ENCODE results near the gene FBXW11. TPM values are rescaled to one million over a fixed set of nuclear protein-coding genes. Genes with fewer than 3 reads are reported as not detected.
A peak's percentile ranks its signal among the peaks of the same experiment; 100 is the strongest.

The FBXW11 gene
- polyA plus RNA-seq, 1 donor = 34.6 TPM

DNA sequence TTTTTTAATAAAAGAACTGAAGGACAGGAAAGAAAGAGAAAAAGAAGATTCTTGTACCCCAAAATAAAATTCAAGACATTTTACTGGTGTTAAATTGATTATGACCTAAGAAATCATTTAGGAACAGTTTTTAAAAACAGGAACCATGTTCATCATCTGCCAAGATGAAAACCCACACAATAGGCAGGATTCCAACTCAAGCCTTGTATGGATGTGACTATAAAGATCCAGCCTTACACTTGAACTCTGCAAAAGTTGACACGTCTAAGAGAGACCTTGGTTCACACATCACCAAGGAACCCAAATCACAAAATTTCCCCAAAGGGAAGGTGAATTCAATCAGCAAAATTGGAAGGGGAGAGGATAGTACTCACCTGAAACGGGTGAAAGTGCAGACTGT lies 138.2 kb downstream of the FBXW11 start:
- no peak for DNase-seq (ENCODE audit: low read depth)

DNA sequence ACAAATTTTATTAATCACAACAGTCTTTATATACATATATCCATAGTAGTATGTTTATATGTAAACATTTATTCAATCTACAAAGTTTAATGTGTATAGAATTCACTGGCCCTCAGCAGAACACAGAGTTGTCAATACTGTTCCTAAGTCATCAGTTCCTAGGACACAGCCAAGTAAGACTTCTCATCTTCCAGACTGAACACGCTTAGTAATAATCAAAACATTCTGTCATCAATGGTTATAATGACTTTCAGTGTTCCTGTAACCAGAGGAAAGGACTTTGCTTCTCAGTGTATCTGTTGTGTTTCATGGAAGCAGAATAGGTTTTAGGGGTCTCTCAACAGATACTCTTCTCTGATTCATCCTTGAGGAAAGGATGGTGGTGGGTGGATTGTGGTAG lies 138.7 kb downstream of the FBXW11 start:
- no peak for DNase-seq (ENCODE audit: low read depth)

DNA sequence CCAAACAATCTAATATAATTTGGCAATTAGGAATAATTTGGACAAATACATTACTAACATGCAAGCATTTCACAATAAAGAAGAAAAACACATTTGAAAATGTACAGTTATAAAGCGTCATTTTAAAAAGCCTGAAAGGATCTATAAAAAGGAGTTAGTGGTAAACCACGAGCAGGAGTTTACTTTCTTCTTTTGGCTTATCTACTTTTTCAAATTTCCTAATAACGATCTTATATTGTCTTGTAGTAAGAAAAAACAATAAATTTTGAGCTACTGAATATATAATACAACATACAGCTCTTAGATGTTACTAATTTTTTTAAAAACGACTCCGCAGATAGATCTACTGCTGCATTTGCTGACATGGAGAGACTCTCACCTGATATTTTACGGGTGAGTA lies 141.0 kb downstream of the FBXW11 start:
- DNase-seq (ENCODE audit: low read depth) = no peak

DNA sequence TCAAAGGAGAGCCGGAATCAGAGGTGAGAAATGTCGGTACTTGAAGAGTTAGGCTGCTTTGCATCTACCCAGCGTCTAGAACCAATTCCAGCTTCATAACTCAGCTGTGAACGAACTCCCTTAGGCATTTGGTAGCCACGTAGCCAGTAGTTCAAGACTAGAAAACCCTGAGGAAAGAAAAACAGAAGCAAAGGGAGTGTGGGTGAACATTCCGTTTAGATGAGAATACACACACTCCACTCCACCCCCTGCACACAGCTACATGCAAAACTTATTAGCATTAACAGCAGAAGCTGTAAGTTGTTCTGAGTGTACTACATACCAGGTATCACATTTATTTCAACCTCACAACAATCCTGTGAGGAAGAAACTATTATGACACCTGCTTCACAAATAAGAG lies 142.5 kb downstream of the FBXW11 start:
- DNase-seq (ENCODE audit: low read depth) = no peak

DNA sequence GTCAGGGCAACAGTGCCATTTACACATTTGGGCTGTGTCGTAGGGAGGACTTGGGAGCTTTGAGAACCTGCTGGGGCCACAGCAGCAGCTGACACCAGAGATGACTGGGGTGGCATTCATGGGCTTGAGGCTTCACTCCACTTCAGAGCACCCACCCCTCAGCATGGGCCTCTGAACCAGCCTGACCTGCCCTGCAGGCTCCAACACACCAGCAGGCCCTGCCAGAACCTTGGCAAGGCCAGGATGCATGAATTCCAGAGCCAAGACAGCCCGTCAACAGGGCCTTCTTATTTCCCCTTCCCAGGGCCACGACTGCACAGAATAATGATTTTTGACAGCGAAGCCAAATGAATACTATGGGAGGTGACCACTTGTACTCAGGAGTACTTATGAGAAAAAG lies 143.8 kb downstream of the FBXW11 start:
- no peak for DNase-seq (ENCODE audit: low read depth)

DNA sequence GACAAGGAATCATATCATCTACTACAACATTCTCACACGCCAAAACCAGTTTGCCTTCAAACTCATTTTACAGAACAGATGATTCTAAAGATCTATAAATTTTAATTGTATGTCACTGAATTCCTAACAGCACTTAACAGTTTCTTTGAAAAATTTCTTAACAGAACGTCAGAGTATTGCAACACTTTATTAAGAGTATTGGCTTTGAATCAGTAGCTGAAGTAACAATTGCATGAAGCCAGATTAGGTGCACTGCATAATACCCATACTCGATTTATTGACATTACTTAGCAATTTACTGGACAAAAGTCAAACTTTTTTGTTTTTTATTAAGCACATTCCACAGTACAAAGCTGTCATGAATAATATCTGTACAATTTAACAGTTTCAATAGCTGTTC lies 145.1 kb downstream of the FBXW11 start:
- no peak for DNase-seq (ENCODE audit: low read depth)

DNA sequence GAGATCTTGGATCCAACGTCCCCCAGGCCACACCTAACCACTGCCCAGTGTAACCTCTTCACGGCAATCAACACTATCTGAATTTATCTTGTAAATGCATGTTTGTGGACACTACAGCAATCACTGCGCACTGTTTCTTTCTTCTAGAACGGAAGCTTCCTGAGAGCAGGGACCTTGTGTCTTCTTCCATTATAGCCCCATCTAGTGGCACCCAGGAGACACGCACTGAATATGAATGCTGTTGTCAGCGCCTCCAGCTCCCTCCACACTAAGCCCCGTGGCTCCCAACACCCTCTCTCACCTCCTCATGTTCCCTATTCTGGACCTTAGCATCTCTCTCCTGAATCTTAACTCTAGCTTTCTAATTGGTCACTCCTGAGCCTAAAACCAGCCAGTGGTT lies 148.1 kb downstream of the FBXW11 start:
- no peak for DNase-seq (ENCODE audit: low read depth)

DNA sequence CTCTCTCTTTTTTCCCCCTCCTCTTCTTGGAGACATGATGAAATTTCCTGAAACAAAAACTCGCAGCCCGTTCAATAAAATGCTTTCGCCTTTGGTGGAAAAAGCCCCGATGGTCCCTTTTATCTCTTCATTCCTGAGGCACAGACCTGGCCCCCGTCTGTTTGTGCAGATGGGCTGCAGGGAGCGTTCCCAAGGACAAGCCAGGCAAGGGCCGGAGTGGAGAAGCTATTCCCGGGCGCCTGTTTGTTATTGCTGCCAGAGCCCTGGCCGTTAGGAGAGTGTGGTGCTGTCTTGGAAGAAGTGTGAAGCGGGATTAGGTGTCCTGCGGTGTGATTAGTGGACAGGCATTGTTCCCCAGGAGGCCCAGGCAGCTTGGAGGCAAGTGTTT lies 149.0 kb downstream of the FBXW11 start:
- DNase-seq (ENCODE audit: low read depth) = no peak

DNA sequence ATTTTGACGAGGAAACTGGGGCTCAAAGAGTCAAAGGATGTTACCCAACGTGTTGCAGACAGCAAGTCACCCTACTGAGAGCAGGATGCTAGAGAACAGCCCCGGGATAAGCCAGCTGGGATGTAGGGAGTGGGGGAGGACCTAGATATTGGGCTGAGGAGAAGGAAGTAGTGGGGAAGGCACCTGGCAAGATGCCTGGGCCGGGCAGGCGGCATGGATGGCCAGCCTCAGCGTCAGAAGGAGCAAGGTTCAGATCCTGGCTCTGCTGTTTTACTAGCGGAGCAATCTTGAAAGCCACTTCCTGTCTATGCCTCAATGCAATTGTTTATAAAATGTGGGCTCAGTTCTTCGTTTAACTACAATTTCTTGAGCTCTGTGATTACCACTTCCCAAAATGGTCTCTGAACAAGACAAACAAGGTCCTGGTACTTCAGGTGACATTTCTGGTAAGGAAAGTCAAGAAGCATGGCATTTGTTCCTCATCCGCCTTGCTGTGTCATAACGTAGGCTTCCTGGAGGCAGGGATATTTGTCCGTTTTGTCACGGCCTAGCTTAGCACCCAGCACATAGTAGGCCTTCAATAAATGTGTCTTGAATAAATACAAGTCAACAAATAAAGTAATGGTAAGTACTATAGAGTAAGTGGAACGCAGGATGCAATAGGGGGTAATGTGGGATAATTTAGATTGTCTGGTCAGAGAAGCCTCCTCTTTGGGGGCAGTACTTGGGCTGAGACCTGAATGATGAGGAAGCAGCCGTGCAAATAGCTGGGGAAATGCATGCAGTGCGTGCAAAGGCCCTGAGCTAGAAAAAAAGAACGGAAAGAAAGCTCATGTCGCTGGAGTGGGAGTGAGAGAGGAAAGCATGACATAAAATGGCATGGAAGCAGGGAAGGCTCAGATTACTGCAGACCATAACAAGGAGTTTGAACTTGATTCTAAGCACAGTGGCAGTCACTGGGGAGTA lies 150.4 kb downstream of the FBXW11 start:
- DNase-seq (ENCODE audit: low read depth) = no peak

DNA sequence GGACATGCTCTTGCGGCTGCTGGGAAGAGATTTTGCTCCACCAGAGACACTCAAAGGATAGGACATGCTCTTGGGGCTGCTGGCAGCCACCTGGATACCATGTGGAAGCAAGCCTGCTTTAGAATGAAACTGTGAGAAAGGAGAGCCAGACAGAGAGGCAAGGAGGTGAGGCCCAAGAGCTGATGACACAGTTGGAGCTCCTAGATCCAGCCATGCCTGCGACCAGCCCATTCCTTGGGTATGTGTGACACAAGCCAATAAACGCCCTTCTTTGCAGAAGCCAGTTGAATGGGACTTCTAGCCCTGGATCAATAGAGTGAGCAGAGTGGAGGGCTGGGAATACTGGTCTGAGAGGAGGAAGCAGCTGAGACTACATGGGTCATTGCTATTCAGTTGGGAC lies 151.2 kb downstream of the FBXW11 start:
- DNase-seq (ENCODE audit: low read depth) = no peak

DNA sequence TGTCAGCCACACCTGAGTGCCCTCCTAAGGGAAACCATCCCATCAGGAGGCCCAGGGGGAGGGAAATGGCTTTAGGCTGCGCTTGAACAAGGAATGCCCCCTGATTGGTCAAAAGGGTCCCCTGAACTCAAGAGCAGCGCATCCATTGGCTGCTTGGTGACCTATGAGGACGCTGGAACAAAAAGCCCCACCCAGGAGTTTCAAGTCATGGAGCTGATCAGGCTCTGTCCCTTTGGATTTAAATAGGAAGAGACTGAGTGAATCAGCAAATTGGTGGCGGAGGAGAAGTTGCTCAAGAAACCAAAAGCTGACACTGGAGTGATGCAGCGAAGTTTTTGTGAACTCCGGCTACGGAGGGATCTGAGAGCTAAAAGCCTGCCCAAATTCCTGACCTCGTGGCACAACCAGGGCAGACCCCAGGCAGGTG lies 154.2 kb downstream of the FBXW11 start:
- no peak for DNase-seq (ENCODE audit: low read depth)

DNA sequence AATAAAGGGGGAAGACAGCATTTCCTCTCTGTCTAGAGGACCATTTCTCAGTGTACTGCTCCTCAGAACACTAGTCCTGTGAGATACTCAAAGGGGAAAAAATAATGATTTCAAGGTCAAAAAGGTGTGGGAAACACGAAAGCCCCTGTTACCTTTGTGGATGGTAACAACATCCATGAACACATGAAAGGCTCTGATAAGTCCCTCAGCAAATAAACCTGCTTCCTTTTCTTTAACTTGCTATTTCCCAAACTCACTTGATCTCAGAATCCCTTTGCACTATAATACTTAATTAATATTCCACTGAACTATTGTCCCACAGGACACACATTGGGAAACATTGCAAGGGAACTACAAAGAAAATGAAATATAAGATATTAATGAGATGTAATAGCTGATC lies 155.2 kb downstream of the FBXW11 start:
- DNase-seq (ENCODE audit: low read depth) = no peak

DNA sequence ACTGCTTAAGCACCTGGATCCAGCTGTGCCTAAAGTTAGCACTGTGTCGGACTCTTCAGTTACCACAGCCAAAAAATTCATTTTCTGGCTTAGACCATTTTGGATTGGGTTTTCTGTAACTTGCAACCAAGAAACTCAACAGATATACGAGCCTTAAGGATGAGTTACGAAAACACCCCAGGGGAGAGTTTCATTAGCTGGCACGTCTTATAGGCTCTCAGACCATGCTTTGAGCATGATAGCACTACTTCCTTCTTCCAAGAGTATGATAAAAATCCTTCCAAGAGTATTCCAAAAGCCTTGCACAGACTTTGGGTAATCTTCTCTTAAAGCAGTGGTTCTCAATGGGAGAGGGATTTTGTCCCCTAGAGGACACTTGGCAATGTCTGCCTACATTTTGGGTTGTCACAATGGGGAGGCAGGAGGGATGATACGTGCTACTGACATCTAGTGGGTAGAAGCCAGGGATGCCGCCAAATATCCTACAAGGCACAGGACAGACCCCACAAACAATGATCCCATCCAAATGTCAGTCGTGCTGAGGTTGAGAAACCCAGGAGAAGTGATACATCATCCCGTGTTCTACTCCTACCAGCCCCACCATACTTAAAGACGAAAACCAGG lies 156.0 kb downstream of the FBXW11 start:
- DNase-seq (ENCODE audit: low read depth) = no peak

DNA sequence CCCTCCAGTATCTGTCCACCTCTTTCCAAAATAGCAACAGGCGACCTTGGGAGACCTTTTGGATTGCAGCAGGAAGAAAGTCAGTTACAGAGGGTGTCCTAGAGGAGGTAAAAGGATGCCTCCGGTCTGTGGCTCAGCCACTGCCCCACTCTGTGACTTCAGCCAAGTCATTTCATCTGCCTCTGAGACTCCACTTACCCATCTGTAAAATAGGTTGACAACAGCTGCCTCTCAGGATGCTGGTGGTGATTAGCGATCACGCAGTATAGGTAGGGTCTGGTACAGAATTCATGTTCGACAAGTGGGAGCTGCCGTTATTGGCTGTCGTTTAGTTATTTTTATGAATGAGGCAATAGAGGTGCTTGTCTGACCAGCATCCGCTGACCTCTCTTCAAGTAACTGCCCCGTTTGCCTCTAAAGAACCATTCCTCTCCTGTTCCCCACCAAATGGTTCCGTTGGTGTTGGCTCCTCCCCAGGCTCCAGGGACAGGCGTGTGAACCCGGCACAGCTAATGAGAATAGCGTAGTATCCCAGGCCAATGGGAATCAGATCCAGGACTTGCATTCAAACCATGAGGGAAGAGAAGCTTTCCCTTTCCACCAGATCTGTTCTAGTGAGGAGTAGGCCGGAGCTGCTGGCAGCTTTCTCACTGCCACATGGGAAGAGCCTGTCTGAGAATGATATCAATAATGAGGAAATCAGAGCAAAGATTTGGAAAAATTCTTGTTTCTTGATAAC lies 156.7 kb downstream of the FBXW11 start:
- no peak for DNase-seq (ENCODE audit: low read depth)

DNA sequence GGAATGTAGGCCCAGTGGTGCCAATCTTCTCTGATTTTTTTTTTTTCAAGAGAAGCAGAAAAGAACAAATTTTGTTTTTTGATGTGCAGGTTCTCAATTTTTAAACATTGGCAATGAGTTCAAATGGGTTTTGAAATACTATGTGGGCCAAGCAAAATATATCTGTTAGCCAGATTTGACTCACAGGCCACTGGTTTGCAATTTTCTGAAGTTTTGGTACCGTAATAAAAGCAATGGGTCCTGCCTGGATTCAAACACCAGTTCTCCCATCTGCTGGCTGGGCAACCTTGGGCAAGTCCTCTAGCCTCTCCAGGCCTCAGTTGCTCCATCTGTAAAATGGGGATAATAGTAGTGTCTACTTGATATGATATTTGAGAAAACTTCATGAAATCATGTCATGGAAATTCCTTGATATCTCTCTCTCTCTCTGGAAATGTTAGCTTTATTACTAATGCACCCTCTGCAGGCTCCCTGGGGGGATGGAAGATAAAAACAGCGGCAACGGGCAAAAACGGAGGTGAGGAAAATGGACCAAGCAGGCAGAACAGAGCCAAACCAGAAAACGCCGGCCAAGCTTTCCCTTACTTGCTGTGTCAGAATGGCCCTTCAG lies 157.4 kb downstream of the FBXW11 start:
- DNase-seq (ENCODE audit: low read depth) = no peak

DNA sequence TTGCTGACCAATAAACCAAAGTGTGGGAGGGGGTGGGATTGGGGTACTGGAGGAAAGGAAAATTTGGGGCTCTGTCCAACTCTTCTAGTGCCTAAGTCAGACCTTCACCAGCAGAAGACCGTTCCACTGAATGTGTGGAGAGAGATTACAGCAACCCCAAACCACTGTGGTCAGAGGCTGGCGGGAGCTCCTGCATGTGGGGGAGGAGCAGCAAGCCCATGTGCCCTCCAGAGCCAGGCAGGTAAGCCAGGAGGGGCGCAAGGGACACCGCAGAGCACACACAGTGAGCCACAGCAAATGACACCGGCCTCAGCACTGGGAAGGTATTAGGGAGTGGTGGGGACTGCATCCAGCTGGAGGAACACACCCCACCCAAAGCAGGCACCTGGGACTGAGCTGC lies 158.0 kb downstream of the FBXW11 start:
- no peak for DNase-seq (ENCODE audit: low read depth)

DNA sequence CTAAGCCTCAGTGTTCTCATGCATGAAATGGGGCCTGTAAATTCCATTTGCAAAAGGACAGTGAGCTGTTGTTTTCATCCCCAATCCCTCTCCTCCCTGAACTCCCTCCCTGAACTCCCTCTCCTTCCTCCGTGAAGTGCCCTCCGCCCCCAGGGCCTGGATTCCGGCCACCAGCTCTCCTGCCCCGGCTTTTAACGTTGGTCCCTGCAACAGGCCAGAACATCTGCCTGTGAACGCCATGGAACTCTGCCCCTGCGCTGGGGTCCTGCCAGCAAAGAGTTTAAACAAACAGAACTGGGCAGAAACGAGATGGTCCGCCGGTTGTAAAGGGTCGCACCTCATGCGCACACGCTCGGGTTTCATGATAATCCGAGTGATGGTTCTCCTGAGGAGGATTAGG lies 158.4 kb downstream of the FBXW11 start:
- DNase-seq (ENCODE audit: low read depth) = no peak

DNA sequence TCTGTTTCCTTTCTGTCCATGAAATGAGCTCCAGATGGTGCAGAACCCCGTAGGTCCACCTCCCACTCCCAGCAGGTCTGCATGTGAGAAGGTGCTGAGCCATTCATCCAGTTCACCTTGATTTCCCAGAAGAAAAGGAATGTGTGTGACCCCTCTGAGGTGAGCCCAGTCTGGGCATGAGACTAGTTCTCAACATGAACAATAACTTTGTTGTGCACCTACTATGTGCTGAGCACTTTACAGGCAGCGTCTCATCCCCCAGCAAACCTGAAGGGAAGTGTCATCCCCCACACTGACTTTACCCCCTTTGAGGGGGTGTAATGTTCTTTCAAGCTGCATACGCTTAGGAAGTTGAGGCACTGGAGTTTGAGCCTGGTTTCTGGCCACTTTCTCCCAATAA lies 159.4 kb downstream of the FBXW11 start:
- DNase-seq (ENCODE audit: low read depth) = no peak

DNA sequence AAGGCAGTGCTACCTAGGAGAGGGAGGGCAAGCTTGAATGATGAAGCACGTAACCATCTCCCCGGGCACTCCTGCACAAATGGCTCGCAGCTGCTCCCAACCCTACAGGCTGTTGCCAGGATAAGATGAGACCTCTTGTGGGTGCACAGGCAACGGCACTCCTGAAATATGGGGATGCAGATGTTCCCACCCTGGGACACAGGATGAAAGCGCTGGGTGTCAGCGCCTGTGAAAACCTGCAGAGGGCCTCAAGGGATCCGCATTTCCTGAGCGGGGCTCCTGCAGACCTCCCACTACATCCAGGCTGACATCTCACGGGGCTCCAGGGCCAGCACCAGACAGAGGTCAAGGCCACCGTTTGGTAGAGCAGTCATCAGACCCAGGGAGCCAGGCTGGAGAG lies 160.1 kb downstream of the FBXW11 start:
- DNase-seq (ENCODE audit: low read depth) = no peak

DNA sequence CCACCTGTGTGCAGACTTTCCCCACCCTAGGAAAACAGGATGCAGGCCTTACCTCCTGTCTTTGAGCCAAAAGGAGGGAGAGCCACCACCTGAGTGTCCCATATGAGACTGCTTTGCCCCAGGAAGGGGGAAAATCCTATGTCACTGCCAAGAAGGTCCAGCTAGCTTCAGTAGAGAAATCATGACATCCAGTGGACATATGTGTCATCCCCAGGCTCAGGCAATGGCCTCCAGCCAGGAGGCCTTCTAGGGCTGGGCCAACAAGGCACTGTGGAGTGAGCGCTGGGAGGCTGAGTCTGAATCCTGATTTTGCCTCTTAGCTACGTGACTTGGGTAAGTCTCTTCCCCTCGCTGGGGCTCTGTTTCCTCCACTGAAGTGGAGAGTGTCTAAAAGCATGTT lies 160.6 kb downstream of the FBXW11 start:
- peak; percentile 63 for DNase-seq (ENCODE audit: low read depth)

DNA sequence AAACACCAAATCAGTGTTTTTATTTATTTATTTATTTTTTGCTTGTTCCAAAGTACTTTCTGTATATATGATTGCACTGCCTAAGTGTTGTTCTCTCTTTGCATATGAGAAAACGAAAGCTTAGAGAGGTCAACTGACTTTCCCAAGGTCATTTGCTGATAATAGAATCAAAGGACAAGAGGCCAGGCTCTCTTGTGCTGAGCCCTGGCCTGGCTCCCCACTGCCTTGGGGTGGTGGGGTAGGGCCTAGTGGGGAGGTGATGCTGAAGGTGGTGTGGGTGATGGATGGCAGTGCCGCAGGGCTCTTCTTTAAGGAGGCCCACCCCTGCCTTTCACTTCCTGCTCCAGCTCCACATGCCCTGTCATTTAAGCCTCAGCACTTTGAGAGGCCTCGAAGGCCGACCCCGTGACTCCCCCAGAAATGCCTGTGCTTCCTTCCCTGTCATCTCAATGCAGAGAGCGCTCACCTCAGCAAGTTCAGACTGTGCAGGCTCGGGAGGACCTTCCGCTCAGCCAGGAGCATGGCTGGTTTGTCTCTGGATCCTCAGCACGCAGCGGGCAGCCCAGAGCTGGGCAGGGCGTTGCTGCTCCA lies 161.3 kb downstream of the FBXW11 start:
- DNase-seq (ENCODE audit: low read depth) = no peak

Measured in forelimb muscle (tissue), 1 donor.